Peyer's patch (tissue), 4 donors: Measurements from ENCODE around the gene GPR83.
"Not testable (repeated sequence)": the region's sequence is repeated elsewhere in the genome, so short reads cannot be mapped to it uniquely, and the experiment has no call there.

Experiments
- POLR2A ChIP-seq, 2 donors: fragments of 450-650 bp; IDR thresholded peaks; one replicate each; pipeline ENCODE4 v1.5.1; 2017; ENCODE audit warnings: antibody characterized with exemption in 2 of 2, mild to moderate bottlenecking in 2 of 2, moderate library complexity in 2 of 2
- TF ChIP-seq, protein P1 (sequence below), 6 experiments: fragments of 450-650 bp in 4 of 6; fragments of 200-600 bp in 2 of 6; sonication (generic) in 1 of 6; IDR thresholded peaks; one replicate each; pipeline ENCODE4 v1.5.1; 2017 to 2019; ENCODE audit warnings: antibody characterized with exemption in 6 of 6, mild to moderate bottlenecking in 3 of 6, moderate library complexity in 1 of 6

DNA sequence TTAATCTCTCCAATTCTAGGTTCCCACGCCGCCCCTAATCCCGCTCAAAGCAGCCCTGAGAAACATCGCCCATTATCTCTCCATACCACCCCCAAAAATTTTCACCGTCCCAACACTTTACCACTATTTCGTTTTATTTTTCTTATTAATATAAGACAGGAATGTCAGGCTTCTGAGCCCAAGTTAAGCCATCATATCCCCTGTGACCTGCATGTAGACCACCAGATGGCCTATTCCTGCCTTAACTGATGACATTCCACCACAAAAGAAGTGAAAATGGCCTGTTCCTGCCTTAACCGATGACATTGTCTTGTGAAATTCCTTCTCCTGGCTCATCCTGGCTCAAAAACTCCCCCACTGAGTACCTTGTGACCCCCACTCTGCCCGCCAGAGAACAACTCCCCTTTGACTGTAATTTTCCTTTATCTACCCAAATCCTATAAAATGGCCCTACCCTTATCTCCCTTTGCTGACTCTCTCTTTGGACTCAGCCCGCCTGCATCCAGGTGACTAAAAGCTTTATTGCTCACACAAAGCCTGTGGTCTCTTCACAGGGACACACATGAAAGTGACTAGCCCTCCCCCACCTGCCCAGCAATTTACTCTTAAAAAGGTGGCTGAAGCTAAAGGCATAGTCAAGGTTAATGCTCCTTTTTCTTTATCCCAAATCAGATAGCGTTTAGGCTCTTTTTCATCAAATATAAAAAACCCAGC lies 50.2 kb downstream of the GPR83 start:
- TF ChIP-seq, protein P1, sequence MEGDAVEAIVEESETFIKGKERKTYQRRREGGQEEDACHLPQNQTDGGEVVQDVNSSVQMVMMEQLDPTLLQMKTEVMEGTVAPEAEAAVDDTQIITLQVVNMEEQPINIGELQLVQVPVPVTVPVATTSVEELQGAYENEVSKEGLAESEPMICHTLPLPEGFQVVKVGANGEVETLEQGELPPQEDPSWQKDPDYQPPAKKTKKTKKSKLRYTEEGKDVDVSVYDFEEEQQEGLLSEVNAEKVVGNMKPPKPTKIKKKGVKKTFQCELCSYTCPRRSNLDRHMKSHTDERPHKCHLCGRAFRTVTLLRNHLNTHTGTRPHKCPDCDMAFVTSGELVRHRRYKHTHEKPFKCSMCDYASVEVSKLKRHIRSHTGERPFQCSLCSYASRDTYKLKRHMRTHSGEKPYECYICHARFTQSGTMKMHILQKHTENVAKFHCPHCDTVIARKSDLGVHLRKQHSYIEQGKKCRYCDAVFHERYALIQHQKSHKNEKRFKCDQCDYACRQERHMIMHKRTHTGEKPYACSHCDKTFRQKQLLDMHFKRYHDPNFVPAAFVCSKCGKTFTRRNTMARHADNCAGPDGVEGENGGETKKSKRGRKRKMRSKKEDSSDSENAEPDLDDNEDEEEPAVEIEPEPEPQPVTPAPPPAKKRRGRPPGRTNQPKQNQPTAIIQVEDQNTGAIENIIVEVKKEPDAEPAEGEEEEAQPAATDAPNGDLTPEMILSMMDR (IDR thresholded peaks at IDR 0.05): not testable (repeated sequence)
- not testable (repeated sequence) for TF ChIP-seq POLR2A (IDR thresholded peaks at IDR 0.05)
